ENCODE results near the gene TNNT3.
A peak's percentile ranks its signal among the peaks of the same experiment; 100 is the strongest.
"Not testable (repeated sequence)": the region's sequence is repeated elsewhere in the genome, so short reads cannot be mapped to it uniquely, and the experiment has no call there.

TNNT3 gene

GRCh38 chr11:1919391-1920127, at the start of gene TNNT3:
TNNT3 (plus strand) TSS chr11:1919703; CDS start chr11:1922875, 3,172 bp downstream.
- DNase-seq = no peak

- DNase-seq = no peak
Measured at GRCh38 chr11:1870326-1870696, 49.2 kb upstream of the TNNT3 start.

GRCh38 chr11:1870721-1871466, 48.6 kb upstream of the TNNT3 start:
- no peak for DNase-seq

- no peak for DNase-seq
Measured at GRCh38 chr11:1871531-1871930, 48.0 kb upstream of the TNNT3 start.

- no peak for DNase-seq
Measured at GRCh38 chr11:1872267-1872985, 47.1 kb upstream of the TNNT3 start.

- no peak for DNase-seq
Measured at GRCh38 chr11:1873048-1873812, 46.3 kb upstream of the TNNT3 start.

- not testable (repeated sequence) for DNase-seq
Measured at GRCh38 chr11:1873813-1874150, 45.7 kb upstream of the TNNT3 start.

GRCh38 chr11:1874441-1875092, 44.9 kb upstream of the TNNT3 start:
- not testable (repeated sequence) for DNase-seq

GRCh38 chr11:1875093-1875850, 44.2 kb upstream of the TNNT3 start:
- no peak for DNase-seq

GRCh38 chr11:1875851-1876301, 43.6 kb upstream of the TNNT3 start:
- DNase-seq = not testable (repeated sequence)

GRCh38 chr11:1876361-1877063, 43.0 kb upstream of the TNNT3 start:
- DNase-seq = peak; percentile 91

- DNase-seq = peak; percentile 82
Measured at GRCh38 chr11:1877211-1878136, 42.0 kb upstream of the TNNT3 start.

- peak; percentile 88 for DNase-seq
Measured at GRCh38 chr11:1878137-1879031, 41.1 kb upstream of the TNNT3 start.

- peak; percentile 41 for DNase-seq
Measured at GRCh38 chr11:1879342-1879940, 40.1 kb upstream of the TNNT3 start.

GRCh38 chr11:1879941-1880720, 39.4 kb upstream of the TNNT3 start:
- peak; percentile 90 for DNase-seq

- peak; percentile 50 for DNase-seq
Measured at GRCh38 chr11:1880746-1881441, 38.6 kb upstream of the TNNT3 start.
